SH-SY5Y (cell line): ENCODE results near the gene AGO3.

Experiments
- GATA2 ChIP-seq: IDR thresholded peaks from 2 replicates; pipeline ENCODE4 v1.6.1; 2011; ENCODE audit warnings: mild to moderate bottlenecking, low read depth, low read length
- GATA3 ChIP-seq: IDR thresholded peaks from 2 replicates; pipeline ENCODE4 v1.6.1; 2011; ENCODE audit warnings: low read depth, mild to moderate bottlenecking, low read length, moderate library complexity

GRCh38 chr1:35885961-35886558 is 44.8 kb upstream of the AGO3 start:
- no peak for TF ChIP-seq GATA3
- TF ChIP-seq GATA2: no peak
